Measurements from ENCODE around the gene CDC20. TPM values are rescaled to one million over a fixed set of nuclear protein-coding genes. Genes with fewer than 3 reads are reported as not detected.

Gene CDC20
- total and polyA plus RNA-seq, 2 of the 8 experiments (the other 6 are each of a cell fraction or from before 2014, with no cell fraction given), result 214 to 221 TPM

- Histone ChIP-seq H3K14ac (ENCODE audit: insufficient read length) (no peak overlapping the region), H3K18ac (ENCODE audit: extremely low read depth, low read length) (no peak overlapping the region), H2AK5ac (ENCODE audit: low read depth, low read length) (no peak overlapping the region), H3K4me3 (ENCODE audit: extremely low read depth in 1 of 4, insufficient read depth in 2 of 4, low read depth in 3 of 4, low read length in 4 of 4) (no peak overlapping the region), H4K91ac (replicated peaks; ENCODE audit: insufficient read length, low read length) (no peak overlapping the region), H2BK20ac (ENCODE audit: low read length) (no peak overlapping the region), H2BK5ac (ENCODE audit: low read depth, low read length) (no peak overlapping the region), H3K9ac (replicated peaks in 1 of 4; ENCODE audit: extremely low read depth in 1 of 4, low read depth in 3 of 4, low read length in 3 of 4) (no peak overlapping the region), H3K56ac (replicated peaks; ENCODE audit: insufficient read length, low read depth, low read length) (no peak overlapping the region), H3K23ac (ENCODE audit: insufficient read length) (no peak overlapping the region), H3K23me2 (ENCODE audit: low read depth, low read length) (no peaks in the 10 kb centered on the region), H2AFZ (ENCODE audit: low read length) (no peak overlapping the region; the same call in 1 of the 2 replicates), H2BK12ac (ENCODE audit: low read depth, low read length) (no peak overlapping the region), H3K27ac (ENCODE audit: low read depth, low read length) (no peak overlapping the region), H3K79me1 (ENCODE audit: low read depth, low read length) (no peaks in the 10 kb centered on the region), H3K4ac (replicated peaks; ENCODE audit: insufficient read length, low read depth, low read length) (no peak overlapping the region), H3K4me1 (replicated peaks in 1 of 4; ENCODE audit: control insufficient read depth in 3 of 4, insufficient read depth in 4 of 4, low read length in 3 of 4) (peaks cover 0 to 5% (median 0%) of the 10 kb centered on the region in 4 experiments; a peak in 1 of 7 replicates), H4K8ac (ENCODE audit: extremely low read depth, insufficient read depth, low read length) (no peak overlapping the region; the same call in 1 of the 2 replicates), H3K36me3 (ENCODE audit: control insufficient read depth in 2 of 4, insufficient read depth in 4 of 4, low read length in 3 of 4) (no peaks in the 10 kb centered on the region), H2BK15ac (ENCODE audit: low read length) (no peak overlapping the region), H3K9me3 (ENCODE audit: insufficient read depth in 2 of 2, low read depth in 1 of 2, low read length in 1 of 2) (no peaks in the 10 kb centered on the region), H2BK120ac (replicated peaks; ENCODE audit: low read depth, low read length) (no peak overlapping the region), H3K4me2 (ENCODE audit: insufficient read depth in 1 of 2, low read depth in 2 of 2, low read length in 2 of 2) (no peak overlapping the region), H3K27me3 (replicated peaks in 1 of 4; ENCODE audit: control insufficient read depth in 3 of 4, extremely low read depth in 1 of 4, insufficient read depth in 3 of 4, low read length in 3 of 4) (no peaks in the 10 kb centered on the region; a peak in 1 of 7 replicates), H4K5ac (ENCODE audit: insufficient read length, low read depth, low read length) (no peak overlapping the region), H4K20me1 (replicated peaks in 1 of 2; ENCODE audit: control insufficient read depth in 1 of 2, insufficient read depth in 2 of 2, low read length in 2 of 2) (no peaks in the 10 kb centered on the region), H3K79me2 (ENCODE audit: control insufficient read depth in 1 of 2, insufficient read depth in 2 of 2, low read length in 2 of 2) (no peaks in the 10 kb centered on the region)
- DNase-seq (ENCODE audit: low read depth in 1 of 2, low spot score in 2 of 2) (no peak), FAIRE-seq (no peak)
- ChIA-PET POLR2A (ENCODE audit: partially characterized antibody) (interaction anchor here (0.6 to 0.9 kb wide), 2 partner anchors 87 to 149 kb away, joined by 3 read pairs; no protein-coding TSS in a partner anchor), CTCF (ENCODE audit: partially characterized antibody) (interaction anchor here (1.1 to 3.9 kb wide), 2 partner anchors 26 to 34 kb away, joined by 3 to 19 read pairs; partner anchors contain the start of gene C1orf210)
- TF ChIP-seq MAFK (IDR thresholded peaks at IDR 0.05; ENCODE audit: low read depth, low read length) (no peak), GTF2F1 (IDR thresholded peaks at IDR 0.05; ENCODE audit: borderline replicate concordance, low read depth, low read length) (no peak), CREB1 (IDR thresholded peaks at IDR 0.05) (no peak), RAD21 (IDR thresholded peaks at IDR 0.05 in 1 of 2, conservative IDR thresholded peaks at IDR 0.05 in 1 of 2; ENCODE audit: low read depth in 2 of 2, low read length in 2 of 2) (no peak), YY1 (IDR thresholded peaks at IDR 0.05; ENCODE audit: low read depth, low read length) (no peak), ASH2L (IDR thresholded peaks at IDR 0.05; ENCODE audit: low read length) (no peak), SIN3A (conservative IDR thresholded peaks at IDR 0.05 in 1 of 2, IDR thresholded peaks at IDR 0.05 in 1 of 2; ENCODE audit: low read depth in 1 of 2, low read length in 2 of 2) (no peak), MAX (IDR thresholded peaks at IDR 0.05) (no peak), SP2 (IDR thresholded peaks at IDR 0.05; ENCODE audit: low read length) (no peak), RNF2 (IDR thresholded peaks at IDR 0.05; ENCODE audit: borderline replicate concordance, low read depth, low read length, missing control alignments, poor library complexity, severe bottlenecking) (no peak)
- 87% methylated on average over 4 of the region's 4 CpGs; no CpG with 5 or more reads in 1 of the 2 experiments for WGBS, 2 experiments (ENCODE audit: extremely low coverage in 1 of 2, insufficient coverage in 1 of 2, insufficient read length in 1 of 2, insufficient replicate concordance in 2 of 2, low coverage in 1 of 2, low lambda C conversion rate in 2 of 2, missing lambda C conversion rate in 1 of 2)
These were observed 40.0 kb upstream of the CDC20 start for GRCh38 chr1:43318831-43319230.

Data from H1 (cell line).